ENCODE data around the gene SELENOM.
A peak's percentile ranks its signal among the peaks of the same experiment; 100 is the strongest.
"Not testable (repeated sequence)": the region's sequence is repeated elsewhere in the genome, so short reads cannot be mapped to it uniquely, and the experiment has no call there.

The SELENOM gene

DNA sequence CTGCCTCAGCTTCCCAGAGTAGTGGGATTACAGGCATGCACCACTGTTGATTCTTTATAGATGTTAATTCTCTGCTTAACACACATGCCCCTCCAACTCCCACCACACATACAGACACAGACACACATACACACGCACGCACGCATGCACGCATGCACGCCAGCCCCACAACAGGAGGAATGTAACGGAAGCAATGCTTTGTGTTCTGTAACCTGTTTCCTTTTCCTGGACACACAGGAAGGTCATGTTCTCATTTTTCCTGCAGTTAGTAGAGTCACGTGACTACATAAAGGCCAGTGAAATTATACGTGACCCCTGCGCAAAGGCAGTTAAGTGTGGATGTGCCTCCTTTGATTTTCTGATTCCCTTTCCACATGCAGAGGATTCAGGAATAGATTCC is 34.2 kb downstream of the SELENOM start:
- not testable (repeated sequence) for DNase-seq

DNA sequence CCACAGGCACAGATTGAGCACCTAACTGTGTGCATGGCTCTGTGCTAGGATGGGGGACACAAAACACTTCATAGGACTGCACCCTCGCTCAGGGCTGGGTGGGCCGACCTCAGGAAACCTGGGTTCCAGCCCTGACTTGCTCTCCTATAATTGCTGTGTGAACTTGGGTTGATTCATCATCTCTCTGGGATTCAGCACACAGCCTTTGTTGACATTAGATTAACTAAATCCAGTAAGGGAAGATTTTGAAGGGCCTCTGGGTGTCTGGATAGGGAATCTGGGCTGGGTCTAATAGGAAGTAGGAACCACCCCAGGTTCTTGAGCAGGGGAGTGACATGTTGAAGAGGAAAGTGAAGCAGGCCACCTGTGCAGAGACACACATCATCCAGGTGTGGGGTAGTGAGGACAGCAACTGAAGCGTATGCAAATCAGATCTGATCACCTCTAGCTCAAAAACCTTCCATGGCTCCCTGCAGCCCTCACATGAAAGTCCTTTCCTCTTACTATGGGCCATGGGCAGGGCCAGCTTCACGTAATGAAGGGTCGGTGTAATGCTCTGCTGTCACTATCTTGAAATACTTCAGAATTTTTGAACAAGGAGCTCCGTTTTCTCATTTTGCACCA is 37.6 kb downstream of the SELENOM start:
- DNase-seq: not testable (repeated sequence)

DNA sequence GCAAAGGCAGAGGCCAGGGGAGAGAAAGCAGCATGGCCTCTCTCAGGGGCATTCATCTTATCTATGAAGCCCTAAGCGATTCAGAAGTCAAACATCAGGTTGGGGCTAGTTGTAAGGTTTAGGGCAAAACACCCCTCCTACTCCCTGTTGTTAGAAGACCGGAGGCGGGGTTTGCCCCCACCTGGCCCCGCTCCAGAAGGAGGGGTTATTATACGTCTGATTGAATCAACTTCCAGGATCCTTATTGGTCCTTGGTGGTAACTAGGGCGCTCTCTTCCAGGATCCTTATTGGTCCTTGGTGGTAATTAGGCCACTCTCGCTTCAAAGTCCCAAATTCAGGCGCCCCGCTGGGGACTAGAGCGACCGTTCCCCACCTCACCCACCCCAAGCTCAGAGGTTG is 38.4 kb downstream of the SELENOM start:
- no peak for DNase-seq

DNA sequence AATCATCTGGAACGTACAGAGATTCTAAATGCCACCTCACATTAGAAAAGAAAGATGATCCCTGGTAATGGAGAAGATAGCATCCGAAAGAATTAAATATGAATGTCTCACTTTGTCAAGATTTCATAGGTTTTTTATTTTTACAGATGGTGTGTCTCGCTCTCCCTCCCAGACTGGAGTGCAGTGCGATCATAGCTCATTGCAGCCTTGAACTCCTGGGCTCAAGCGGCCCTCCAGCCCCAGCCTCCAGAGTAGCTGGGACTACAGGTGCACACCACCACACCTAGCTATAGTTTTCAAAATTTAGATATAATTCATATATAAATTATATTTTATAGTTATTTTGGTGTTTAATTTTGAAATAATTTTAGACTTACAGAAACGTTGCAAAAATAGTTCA is 43.0 kb downstream of the SELENOM start:
- no peak for DNase-seq

DNA sequence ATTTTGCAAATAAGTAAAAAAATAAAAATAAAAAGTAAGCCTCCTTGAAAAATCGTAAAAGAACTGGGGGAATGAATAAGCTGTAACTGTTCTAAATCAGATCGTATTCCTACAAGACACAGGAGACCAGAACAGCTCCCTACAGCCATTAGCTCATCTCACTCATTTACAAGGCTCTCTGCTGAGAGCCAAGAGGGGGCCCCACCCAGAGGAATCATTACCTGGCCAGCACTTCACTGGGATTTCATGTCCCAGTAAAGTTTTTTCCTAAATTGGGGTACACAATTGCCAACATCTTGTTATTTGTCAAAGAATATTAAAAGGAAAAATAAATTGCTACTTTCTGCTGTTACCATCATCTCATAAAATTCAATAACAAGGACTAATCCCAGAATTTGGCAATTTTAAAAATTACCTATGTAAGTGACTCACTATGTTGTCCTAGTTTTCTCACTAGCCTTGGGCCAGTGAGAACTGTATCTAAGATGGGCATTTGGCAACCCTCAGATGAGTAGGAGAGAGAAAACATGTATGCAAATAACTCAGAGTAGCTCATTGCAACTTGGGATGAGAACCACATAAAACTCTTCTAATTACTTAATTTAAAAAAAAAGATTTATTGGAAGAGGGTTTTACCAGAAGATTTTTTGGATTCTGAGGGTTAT is 44.7 kb downstream of the SELENOM start:
- DNase-seq: no peak

DNA sequence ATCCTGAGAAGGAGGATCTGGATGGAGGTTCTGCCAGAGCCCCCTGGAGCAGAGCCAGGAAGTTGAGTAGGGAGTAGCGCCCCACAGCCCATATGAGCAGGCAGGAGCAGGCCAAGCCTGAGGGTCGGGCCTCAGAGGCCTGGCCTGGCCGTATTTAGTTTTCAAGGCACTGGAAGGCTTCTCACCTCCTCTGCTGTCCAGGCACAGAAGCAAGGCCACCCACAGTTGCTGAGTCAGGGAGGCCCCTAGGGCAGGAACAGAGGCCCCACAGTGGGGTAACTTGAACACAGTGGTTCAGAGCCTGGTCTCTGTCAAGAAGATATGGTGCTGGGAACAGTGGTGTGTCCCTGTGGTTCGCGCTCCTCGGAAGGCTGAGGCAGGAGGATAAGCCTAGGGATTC is 47.7 kb downstream of the SELENOM start:
- not testable (repeated sequence) for DNase-seq

DNA sequence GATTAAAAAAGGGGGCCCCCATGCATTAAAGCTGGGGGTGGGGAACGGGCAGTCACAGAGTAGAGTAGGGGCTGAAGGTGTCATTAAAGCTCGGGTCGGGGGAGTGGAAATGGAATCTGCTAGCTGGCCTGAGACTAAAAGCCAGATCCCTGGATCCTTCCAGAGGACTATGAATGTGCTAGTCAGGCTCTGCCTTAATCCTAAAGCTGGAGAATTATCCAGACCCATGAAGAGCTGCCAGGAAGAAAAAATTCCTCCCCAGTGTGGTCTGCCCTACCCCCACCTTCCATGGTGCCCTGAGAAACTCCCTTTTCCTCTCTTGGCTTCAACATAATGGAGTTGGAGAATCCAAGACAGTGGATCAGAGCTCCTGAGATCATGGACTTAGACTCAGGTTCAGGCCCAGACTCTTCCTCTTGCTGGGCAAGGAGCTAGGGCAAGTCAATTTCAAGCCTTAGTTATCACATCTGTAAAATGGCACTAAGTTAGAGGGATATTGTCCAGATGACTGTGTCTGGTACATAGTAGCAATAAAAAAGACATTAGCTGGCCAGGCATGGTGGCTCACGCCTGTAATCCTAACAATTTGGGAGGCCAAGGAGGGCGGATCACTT is 50.3 kb downstream of the SELENOM start:
- DNase-seq: no peak

DNA sequence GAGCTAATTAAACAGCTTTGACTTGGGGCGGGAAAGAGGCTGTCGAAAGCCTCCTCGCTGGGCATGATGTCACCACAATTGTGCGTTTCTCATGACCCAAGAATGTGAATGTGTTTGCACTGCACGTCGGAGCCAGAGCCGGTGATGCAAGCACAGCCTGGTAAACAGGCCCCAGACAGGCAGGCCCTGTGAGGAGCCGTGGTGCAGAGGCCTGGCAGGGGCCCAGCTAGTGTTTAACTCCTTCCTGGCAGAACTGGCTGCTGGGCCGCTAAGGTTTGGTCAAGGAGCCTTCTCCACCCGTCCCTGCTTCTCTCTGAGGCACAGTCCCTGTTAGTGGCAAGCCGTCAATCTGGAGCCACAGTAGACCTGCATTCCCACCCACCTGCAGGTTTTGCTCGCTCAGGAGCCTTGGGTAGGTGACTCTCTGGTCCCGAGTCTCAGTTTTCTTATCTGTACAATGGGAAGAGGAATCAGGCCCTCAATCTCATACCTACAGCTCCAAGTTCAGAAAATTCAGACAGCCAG is 51.7 kb downstream of the SELENOM start:
- DNase-seq: peak; percentile 97

DNA sequence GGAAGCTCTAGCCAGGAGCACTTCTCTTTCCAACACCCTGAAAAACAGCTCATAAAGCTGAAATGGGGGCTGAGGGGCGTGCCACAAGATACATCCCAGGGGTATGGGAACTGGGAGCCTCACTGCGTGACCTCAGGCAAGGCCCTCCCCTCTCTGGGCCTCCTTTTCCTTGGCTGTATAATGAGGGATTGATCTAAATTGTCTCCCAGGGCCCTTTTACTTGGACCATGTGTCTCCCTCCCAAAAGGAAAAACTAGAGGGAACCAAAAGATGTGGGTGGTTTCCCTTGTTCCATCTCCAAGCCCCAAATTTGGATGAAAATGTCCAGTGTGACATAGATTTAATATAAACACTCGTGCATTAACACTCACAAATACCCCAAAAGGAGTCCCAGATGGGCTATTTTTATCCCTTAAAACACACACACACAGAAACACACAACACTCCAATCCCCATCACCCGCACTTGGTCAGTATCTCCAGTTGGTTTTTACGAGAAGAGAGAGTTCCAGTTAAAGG is 52.2 kb downstream of the SELENOM start:
- DNase-seq: no peak

Data from HCEC 1CT (cell line).